Tibial nerve (tissue), 4 donors: ENCODE results near the gene MAP2. TPM values are rescaled to one million over a fixed set of nuclear protein-coding genes. Genes with fewer than 3 reads are reported as not detected.

Experiments
- DNase-seq, 2 donors: peaks; one replicate each; pipeline ENCODE4 v3.0.0-alpha.2; 2019; ENCODE audit warnings: low spot score in 2 of 2
- H3K27ac ChIP-seq, 4 donors: fragments of 200-600 bp; sonication (generic) in 3 of 4; one replicate each; pipeline ENCODE4 v1.5.1; 2017 to 2019; ENCODE audit warnings: mild to moderate bottlenecking in 1 of 4
- H3K27me3 ChIP-seq, 2 donors: fragments of 200-600 bp; sonication (generic) in 1 of 2; one replicate each; pipeline versions ENCODE4 v1.5.1 to v1.6.0; 2017 to 2019
- H3K36me3 ChIP-seq, 3 donors: fragments of 200-600 bp; sonication (generic); one replicate each; pipeline ENCODE4 v1.5.1; 2018 to 2019
- H3K4me1 ChIP-seq, 4 donors: fragments of 200-600 bp; sonication (generic) in 3 of 4; one replicate each; pipeline ENCODE4 v1.5.1; 2017 to 2019
- H3K4me3 ChIP-seq, 4 donors: fragments of 200-600 bp; sonication (generic) in 3 of 4; one replicate each; pipeline ENCODE4 v1.5.1; 2017 to 2019; ENCODE audit warnings: mild to moderate bottlenecking in 1 of 4, moderate library complexity in 1 of 4
- H3K9me3 ChIP-seq, 4 donors: fragments of 200-600 bp; sonication (generic) in 3 of 4; one replicate each; pipeline ENCODE4 v1.5.1; 2017 to 2019
- CTCF ChIP-seq, 5 experiments: fragments of 200-600 bp in 3 of 5; fragments of 450-650 bp in 2 of 5; sonication (generic) in 3 of 5; IDR thresholded peaks; one replicate each; pipeline ENCODE4 v1.5.1; 2016 to 2019; ENCODE audit warnings: antibody characterized with exemption in 5 of 5, mild to moderate bottlenecking in 3 of 5, moderate library complexity in 2 of 5
- EP300 ChIP-seq, 2 donors: sonication (generic); formaldehyde crosslinking; IDR thresholded peaks; one replicate each; pipeline ENCODE4 v1.6.1; 2017; ENCODE audit warnings: antibody characterized with exemption in 2 of 2, mild to moderate bottlenecking in 1 of 2
- POLR2A ChIP-seq, 2 donors: fragments of 450-650 bp; IDR thresholded peaks; one replicate each; pipeline ENCODE4 v1.6.1; 2017; ENCODE audit warnings: antibody characterized with exemption in 2 of 2, mild to moderate bottlenecking in 2 of 2, moderate library complexity in 2 of 2
- WGBS, 2 donors: methylation state at CpG; one replicate each; pipeline ENCODE4 v1.1.5; 2018; 5-methylcytosine and 5-hydroxymethylcytosine counted together
- total RNA-seq, 4 donors: library from RNA; depleted of rRNA; stranded (reverse); fragments of >200 nt; gene quantifications; one replicate each; pipeline ENCODE4 v1.1.0, GENCODE V29; 2016

Gene MAP2
- total RNA-seq, 4 donors from 2014 or later = 14.7 to 31.7 (median 21.3) TPM

- Histone ChIP-seq H3K9me3 (no peaks in the 10 kb centered on the region), H3K4me1 (peaks cover 0 to 4% (median 0%) of the 10 kb centered on the region in 4 donors), H3K36me3 (no peaks in the 10 kb centered on the region), H3K27ac (no peak overlapping the region), H3K27me3 (no peaks in the 10 kb centered on the region), H3K4me3 (no peak overlapping the region)
- TF ChIP-seq CTCF (IDR thresholded peaks at IDR 0.05) (no peak), EP300 (IDR thresholded peaks at IDR 0.05) (no peak), POLR2A (IDR thresholded peaks at IDR 0.05) (no peak)
- DNase-seq = no peak
- 23 to 34% methylated on average over 2 of the region's 2 CpGs for WGBS, 2 donors
Observed at GRCh38 chr2:209536363-209536762, 112.5 kb downstream of the MAP2 start.

- no peaks in the 10 kb centered on the region for H3K4me1 ChIP-seq
- peak overlapping the region in 1 of 4 donors; percentile 31 for H3K27ac ChIP-seq
- DNase-seq = no peak
- H3K36me3 ChIP-seq = no peaks in the 10 kb centered on the region
- H3K9me3 ChIP-seq = no peaks in the 10 kb centered on the region
- 29 to 44% methylated on average over 1 of the region's 1 CpG for WGBS, 2 donors
- H3K27me3 ChIP-seq = no peaks in the 10 kb centered on the region
- no peak overlapping the region for H3K4me3 ChIP-seq
- TF ChIP-seq EP300 (IDR thresholded peaks at IDR 0.05) = no peak
- TF ChIP-seq POLR2A (IDR thresholded peaks at IDR 0.05) = no peak
- no peak for TF ChIP-seq CTCF (IDR thresholded peaks at IDR 0.05)
Observed at GRCh38 chr2:209547726-209548125, 123.9 kb downstream of the MAP2 start.

GRCh38 chr2:209549589-209549988 lies 125.7 kb downstream of the MAP2 start:
- H3K9me3 ChIP-seq = no peaks in the 10 kb centered on the region
- H3K27me3 ChIP-seq = no peaks in the 10 kb centered on the region
- H3K4me3 ChIP-seq = no peak overlapping the region
- DNase-seq = no peak
- no peak overlapping the region for H3K27ac ChIP-seq
- WGBS, 2 donors = 82 to 83% methylated on average over 3 of the region's 3 CpGs
- H3K4me1 ChIP-seq = no peaks in the 10 kb centered on the region
- TF ChIP-seq CTCF (IDR thresholded peaks at IDR 0.05) (no peak), POLR2A (IDR thresholded peaks at IDR 0.05) (no peak), EP300 (IDR thresholded peaks at IDR 0.05) (no peak)
- H3K36me3 ChIP-seq = no peaks in the 10 kb centered on the region

GRCh38 chr2:209553913-209554312 lies 130.1 kb downstream of the MAP2 start:
- no peak for DNase-seq
- no peak overlapping the region for H3K4me3 ChIP-seq
- no peaks in the 10 kb centered on the region for H3K9me3 ChIP-seq
- no peak overlapping the region for H3K27ac ChIP-seq
- 79 to 86% methylated on average over 3 of the region's 3 CpGs for WGBS, 2 donors
- no peaks in the 10 kb centered on the region for H3K27me3 ChIP-seq
- TF ChIP-seq CTCF (IDR thresholded peaks at IDR 0.05) = no peak
- TF ChIP-seq POLR2A (IDR thresholded peaks at IDR 0.05) = no peak
- no peak for TF ChIP-seq EP300 (IDR thresholded peaks at IDR 0.05)
- H3K36me3 ChIP-seq = no peaks in the 10 kb centered on the region
- no peaks in the 10 kb centered on the region for H3K4me1 ChIP-seq

- Histone ChIP-seq H3K27me3 (no peaks in the 10 kb centered on the region), H3K9me3 (no peaks in the 10 kb centered on the region), H3K4me3 (no peak overlapping the region), H3K36me3 (no peaks in the 10 kb centered on the region), H3K4me1 (no peaks in the 10 kb centered on the region), H3K27ac (no peak overlapping the region)
- WGBS, 2 donors = 65 to 72% methylated on average over 4 of the region's 4 CpGs
- DNase-seq = no peak
- TF ChIP-seq EP300 (IDR thresholded peaks at IDR 0.05) = no peak
- TF ChIP-seq CTCF (IDR thresholded peaks at IDR 0.05) = peak in 4 of 5 experiments; percentile 6 to 32 (median 18)
Observed at GRCh38 chr2:209556354-209556961, 132.6 kb downstream of the MAP2 start.
